CD4-positive, alpha-beta T cell treated with Interleukin-4 for 4 hours (primary cell): ENCODE results near the gene REEP6.
"Not testable (repeated sequence)": the region's sequence is repeated elsewhere in the genome, so short reads cannot be mapped to it uniquely, and the experiment has no call there.

Experiments
- DNase-seq: peaks from one replicate; pipeline ENCODE4 v3.0.0-alpha.2; 2020

REEP6 gene

GRCh38 chr19:1526066-1526778 is 35.2 kb downstream of the REEP6 start:
- no peak for DNase-seq

DNA sequence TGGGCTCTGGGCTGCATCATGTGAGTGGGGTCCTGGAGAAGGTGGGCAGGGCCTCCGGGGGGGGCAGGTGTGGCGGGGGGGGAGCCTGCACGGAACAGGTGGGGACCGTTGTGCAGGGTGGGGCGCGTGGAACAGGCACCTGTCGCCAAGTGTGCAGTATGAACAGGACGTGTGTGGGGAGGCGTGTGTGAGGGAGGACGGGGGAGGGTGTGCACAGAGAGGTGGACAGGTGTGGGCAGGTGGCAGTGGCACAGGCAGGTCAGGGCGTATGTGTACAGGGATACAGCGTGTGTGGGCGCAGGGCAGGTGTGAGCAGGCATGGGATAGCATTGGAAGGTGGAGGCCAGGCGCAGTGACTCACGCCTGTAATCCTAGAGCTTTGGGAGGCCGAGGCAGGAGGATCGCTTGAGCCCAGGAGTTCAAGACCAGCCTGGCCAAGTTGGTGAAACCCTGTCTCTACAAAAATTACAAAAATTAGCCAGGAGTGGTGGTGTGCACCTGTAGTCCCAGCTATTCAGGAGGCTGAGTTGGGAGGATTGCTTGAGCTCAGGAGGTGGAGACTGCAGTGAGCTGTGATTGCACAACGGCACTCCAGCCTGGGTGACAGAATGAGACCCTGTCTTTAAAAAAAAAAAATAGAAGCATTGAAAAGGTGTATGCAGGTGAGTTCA is 36.1 kb downstream of the REEP6 start:
- no peak for DNase-seq

DNA sequence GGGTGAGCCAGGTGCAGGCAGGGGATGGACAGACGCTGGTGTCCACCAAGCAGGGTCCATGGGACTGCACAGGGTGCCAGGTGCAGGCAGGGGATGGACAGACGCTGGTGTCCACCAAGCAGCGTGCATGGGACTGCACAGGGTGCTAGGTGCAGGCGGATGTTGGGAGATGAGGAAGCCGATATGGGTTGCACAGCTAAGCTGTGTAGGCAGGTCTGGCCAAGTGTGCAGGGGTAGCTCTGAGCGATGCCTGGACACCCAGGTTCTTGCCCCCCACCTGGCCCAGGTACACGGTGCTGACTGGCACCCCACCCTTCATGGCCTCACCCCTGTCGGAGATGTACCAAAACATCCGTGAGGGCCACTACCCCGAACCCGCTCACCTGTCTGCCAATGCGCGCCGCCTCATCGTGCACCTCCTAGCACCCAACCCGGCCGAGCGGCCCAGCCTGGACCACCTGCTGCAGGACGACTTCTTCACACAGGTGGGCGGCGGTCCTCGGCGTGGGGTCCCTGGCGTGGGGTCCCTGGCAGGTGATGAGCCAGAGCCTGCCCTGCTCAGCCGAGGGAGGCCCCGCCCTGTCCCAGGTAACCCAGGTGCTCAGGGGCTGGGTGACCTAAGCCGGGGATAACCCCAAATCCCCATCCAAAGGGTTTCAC is 36.8 kb downstream of the REEP6 start:
- no peak for DNase-seq

GRCh38 chr19:1528596-1529429 is 37.8 kb downstream of the REEP6 start:
- DNase-seq: no peak

GRCh38 chr19:1529430-1529816 is 38.4 kb downstream of the REEP6 start:
- no peak for DNase-seq

DNA sequence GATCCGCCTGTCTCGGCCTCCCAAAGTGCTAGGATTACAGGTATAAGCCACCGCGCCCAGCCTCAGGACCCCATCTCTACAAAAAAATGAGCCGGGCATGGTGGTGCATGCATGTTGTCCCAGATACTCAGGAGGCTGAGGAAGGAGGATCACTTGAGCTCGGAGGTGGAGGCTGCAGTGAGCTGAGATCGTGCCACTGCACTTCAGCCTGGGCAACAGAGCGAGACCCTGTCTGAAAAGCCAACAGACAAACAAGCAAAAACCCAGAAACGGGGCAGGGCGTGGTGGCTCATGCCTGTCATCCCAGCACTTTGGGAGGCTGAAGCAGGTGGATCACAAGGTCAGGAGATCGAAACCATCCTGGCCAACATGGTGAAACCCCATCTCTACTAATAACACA is 39.9 kb downstream of the REEP6 start:
- not testable (repeated sequence) for DNase-seq

- DNase-seq: no peak
These were observed 40.6 kb downstream of the REEP6 start for GRCh38 chr19:1531587-1531986.

- no peak for DNase-seq
These were observed 41.0 kb downstream of the REEP6 start for GRCh38 chr19:1532003-1532402.

- no peak for DNase-seq
These were observed 42.6 kb downstream of the REEP6 start for GRCh38 chr19:1533510-1534150.

DNA sequence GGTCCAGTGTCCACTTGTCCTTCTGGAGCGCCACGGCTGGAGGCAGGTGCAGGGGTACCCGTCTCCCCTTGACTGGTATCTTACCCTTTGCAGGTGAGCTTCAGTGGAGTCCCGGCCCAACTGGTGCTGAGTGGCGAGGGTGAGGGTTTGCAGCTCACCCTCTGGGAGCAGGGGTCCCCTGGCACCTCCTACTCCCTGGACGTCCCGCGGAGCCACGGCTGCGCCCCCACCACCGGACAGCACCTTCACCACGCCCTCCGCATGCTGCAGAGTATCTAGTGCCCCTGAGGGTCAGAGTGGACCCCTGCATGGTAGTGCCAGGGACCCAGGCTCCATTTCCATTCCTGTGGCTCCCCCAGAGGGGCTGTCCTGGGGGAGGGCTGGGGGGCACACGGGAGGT is 44.0 kb downstream of the REEP6 start:
- DNase-seq: no peak

- not testable (repeated sequence) for DNase-seq
These were observed 44.7 kb downstream of the REEP6 start for GRCh38 chr19:1535699-1536098.

DNA sequence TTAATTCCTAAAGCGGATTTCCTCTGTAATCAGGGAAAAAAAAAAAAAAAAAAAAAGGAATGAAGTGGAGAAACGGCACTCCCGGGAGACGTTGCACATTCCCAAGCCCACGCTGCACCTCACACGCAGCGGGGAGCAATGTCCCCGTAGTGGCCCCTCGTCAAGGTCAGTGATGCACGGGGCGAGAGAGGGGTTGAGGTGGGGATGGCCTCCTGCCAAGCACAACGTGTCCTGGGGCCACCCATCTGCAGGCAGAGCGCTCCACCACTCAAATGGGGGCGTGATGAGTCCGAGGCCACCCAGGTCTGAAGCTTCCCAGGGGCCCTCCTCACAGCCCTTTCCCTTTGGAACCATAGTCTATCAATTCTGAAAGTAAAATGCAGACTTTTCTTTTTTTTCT is 48.0 kb downstream of the REEP6 start:
- no peak for DNase-seq

DNA sequence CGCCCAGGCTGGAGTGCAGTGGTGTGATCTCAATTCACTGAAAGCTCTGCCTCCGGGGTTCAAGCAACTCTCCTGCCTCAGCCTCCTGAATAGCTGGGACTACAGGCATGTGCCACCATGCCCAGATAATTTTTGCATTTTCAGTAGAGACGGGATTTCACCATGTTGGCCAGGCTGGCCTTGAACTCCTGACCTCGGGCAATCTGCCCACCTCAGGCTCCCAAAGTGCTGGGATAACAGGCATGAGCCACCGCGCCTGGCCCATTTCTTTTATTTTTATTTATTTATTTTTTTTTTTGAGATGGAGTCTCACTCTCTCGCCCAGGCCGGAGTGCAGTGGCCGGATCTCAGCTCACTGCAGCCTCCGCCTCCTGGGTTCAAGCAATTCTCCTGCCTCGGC is 48.8 kb downstream of the REEP6 start:
- not testable (repeated sequence) for DNase-seq

DNA sequence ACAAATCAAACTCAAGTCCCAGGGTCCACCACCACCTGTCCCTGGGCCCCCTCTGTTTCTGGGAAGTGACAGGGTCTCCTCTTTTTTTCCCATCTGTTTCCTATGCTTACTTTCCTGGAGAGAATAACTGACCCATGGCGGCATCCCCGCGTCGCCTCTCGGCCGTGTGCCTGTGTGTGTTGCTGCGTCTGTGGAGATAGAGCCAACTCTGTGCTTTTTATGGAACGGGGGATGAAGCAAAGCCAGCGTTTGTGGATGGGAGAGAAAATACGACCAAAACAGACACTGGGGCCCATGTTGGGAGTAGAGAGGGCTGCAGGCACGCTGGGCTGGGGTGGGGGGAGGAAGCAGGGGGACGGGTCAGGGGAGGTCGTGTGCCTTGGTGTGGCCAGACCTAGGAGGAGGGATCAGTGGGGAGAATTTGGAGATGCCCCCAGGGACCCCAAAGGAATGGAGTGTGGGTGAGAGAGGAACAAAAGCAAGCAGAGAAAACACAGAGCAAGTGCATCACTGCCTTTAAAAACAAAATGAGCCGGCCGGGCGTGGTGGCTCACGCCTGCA is 49.5 kb downstream of the REEP6 start:
- no peak for DNase-seq
